ENCODE data around the gene PET100.

GRCh38 chr19:7658219-7658686 lies 28.7 kb downstream of the PET100 start:
- TF ChIP-seq, protein P1, sequence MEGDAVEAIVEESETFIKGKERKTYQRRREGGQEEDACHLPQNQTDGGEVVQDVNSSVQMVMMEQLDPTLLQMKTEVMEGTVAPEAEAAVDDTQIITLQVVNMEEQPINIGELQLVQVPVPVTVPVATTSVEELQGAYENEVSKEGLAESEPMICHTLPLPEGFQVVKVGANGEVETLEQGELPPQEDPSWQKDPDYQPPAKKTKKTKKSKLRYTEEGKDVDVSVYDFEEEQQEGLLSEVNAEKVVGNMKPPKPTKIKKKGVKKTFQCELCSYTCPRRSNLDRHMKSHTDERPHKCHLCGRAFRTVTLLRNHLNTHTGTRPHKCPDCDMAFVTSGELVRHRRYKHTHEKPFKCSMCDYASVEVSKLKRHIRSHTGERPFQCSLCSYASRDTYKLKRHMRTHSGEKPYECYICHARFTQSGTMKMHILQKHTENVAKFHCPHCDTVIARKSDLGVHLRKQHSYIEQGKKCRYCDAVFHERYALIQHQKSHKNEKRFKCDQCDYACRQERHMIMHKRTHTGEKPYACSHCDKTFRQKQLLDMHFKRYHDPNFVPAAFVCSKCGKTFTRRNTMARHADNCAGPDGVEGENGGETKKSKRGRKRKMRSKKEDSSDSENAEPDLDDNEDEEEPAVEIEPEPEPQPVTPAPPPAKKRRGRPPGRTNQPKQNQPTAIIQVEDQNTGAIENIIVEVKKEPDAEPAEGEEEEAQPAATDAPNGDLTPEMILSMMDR (IDR thresholded peaks at IDR 0.05): no peak
- TF ChIP-seq POLR2A (IDR thresholded peaks at IDR 0.05): no peak

Measured in body of pancreas (tissue), 4 donors.